Smooth muscle cell (in vitro differentiated cells): ENCODE data around the gene COL17A1. TPM values are rescaled to one million over a fixed set of nuclear protein-coding genes. Genes with fewer than 3 reads are reported as not detected.

Experiments
- DNase-seq: peaks from one replicate; lab custom pipeline; 2025; ENCODE audit not compliant: unreplicated experiment; lab: John Stamatoyannopoulos, UW
- H2AFZ ChIP-seq: fragments of 200-600 bp; sonication (generic); 2 replicates; pipeline ENCODE4 v1.6.0; 2016; ENCODE audit warnings: antibody characterized with exemption, low read depth, mild to moderate bottlenecking
- H3F3A ChIP-seq: fragments of 200-600 bp; sonication (generic); 2 replicates; pipeline ENCODE4 v1.6.0; 2017; ENCODE audit warnings: antibody characterized with exemption, low read depth
- H3K27ac ChIP-seq: fragments of 200-600 bp; sonication (generic); 2 replicates; pipeline ENCODE4 v1.5.1; 2016; ENCODE audit warnings: low read depth, mild to moderate bottlenecking
- H3K27me3 ChIP-seq: fragments of 200-600 bp; sonication (generic); 2 replicates; pipeline ENCODE4 v1.6.1; 2016; ENCODE audit warnings: low read depth, mild to moderate bottlenecking
- H3K36me3 ChIP-seq: fragments of 200-600 bp; sonication (generic); 2 replicates; pipeline ENCODE4 v1.5.1; 2016; ENCODE audit warnings: low read depth
- H3K4me1 ChIP-seq: fragments of 200-600 bp; sonication (generic); 2 replicates; pipeline ENCODE4 v1.5.1; 2016; ENCODE audit warnings: low read depth
- H3K4me2 ChIP-seq: fragments of 200-600 bp; sonication (generic); 2 replicates; pipeline ENCODE4 v1.6.0; 2016; ENCODE audit warnings: mild to moderate bottlenecking
- H3K4me3 ChIP-seq: fragments of 200-600 bp; sonication (generic); 2 replicates; pipeline ENCODE4 v1.5.1; 2016; ENCODE audit warnings: mild to moderate bottlenecking
- H3K79me2 ChIP-seq: fragments of 200-600 bp; sonication (generic); 2 replicates; pipeline ENCODE4 v1.6.0; 2016; ENCODE audit warnings: low read depth, mild to moderate bottlenecking
- H3K9ac ChIP-seq: fragments of 200-600 bp; sonication (generic); 2 replicates; pipeline ENCODE4 v1.6.0; 2016; ENCODE audit warnings: low read depth
- H3K9me3 ChIP-seq: fragments of 200-600 bp; sonication (generic); replicated peaks from 2 replicates; pipeline ENCODE4 v1.5.1; 2016; ENCODE audit warnings: low read depth
- H4K20me1 ChIP-seq: fragments of 200-600 bp; sonication (generic); 2 replicates; pipeline ENCODE4 v1.6.0; 2016; ENCODE audit warnings: low read depth
- WGBS: methylation state at CpG from one replicate; pipeline ENCODE4 v1.1.7; 2016; ENCODE audit warnings: low lambda C conversion rate; 5-methylcytosine and 5-hydroxymethylcytosine counted together
- polyA plus RNA-seq: library from polyadenylated mRNA; unstranded; fragments of >200 nt; fragmentation: Nextera tagmentation; extraction: Ambion mirVana; gene quantifications from 2 replicates; pipeline ENCODE4 v1.2.1, GENCODE V29; 2016
- total RNA-seq: library from RNA; depleted of rRNA; stranded (reverse); fragments of >200 nt; gene quantifications from 2 replicates; pipeline ENCODE4 v1.2.3, GENCODE V29; 2014
- TF ChIP-seq, protein P1 (sequence below): fragments of 200-600 bp; sonication (generic); IDR thresholded peaks from 2 replicates; pipeline ENCODE4 v1.5.1; 2017; ENCODE audit warnings: borderline replicate concordance, mild to moderate bottlenecking, antibody characterized with exemption; ENCODE audit not compliant: insufficient read depth, poor library complexity, severe bottlenecking

The COL17A1 gene
- total and polyA plus RNA-seq, 2 experiments from 2014 or later, result 31.5 to 150 TPM

DNA sequence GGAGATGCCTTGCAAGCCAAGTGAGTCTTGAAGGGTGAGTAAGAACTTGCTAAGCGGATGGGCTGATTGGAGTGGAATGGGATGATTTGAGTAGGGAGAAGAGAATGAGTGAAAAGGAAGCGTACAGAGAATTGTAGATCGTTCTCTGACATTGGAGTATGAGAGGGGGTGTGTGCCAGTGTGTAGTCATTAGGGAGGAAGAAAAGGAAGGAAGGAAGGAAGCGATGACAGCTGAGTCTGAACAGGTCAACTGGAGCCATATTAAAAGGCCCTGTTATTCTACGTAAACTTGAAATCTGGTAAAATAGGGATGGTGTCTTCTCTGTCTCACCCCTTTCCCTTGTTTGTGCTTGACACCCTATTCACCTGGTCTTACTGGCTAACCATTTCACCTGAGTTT lies 63.7 kb downstream of the COL17A1 start:
- no peaks in the 10 kb centered on the region for H3K27me3 ChIP-seq
- no peak for DNase-seq
- no peak overlapping the region for H3K9ac ChIP-seq
- no peaks in the 10 kb centered on the region for H3K79me2 ChIP-seq
- TF ChIP-seq, protein P1, sequence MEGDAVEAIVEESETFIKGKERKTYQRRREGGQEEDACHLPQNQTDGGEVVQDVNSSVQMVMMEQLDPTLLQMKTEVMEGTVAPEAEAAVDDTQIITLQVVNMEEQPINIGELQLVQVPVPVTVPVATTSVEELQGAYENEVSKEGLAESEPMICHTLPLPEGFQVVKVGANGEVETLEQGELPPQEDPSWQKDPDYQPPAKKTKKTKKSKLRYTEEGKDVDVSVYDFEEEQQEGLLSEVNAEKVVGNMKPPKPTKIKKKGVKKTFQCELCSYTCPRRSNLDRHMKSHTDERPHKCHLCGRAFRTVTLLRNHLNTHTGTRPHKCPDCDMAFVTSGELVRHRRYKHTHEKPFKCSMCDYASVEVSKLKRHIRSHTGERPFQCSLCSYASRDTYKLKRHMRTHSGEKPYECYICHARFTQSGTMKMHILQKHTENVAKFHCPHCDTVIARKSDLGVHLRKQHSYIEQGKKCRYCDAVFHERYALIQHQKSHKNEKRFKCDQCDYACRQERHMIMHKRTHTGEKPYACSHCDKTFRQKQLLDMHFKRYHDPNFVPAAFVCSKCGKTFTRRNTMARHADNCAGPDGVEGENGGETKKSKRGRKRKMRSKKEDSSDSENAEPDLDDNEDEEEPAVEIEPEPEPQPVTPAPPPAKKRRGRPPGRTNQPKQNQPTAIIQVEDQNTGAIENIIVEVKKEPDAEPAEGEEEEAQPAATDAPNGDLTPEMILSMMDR, result no peak
- H3K9me3 ChIP-seq, result no peaks in the 10 kb centered on the region
- H2AFZ ChIP-seq, result no peak overlapping the region
- no peaks in the 10 kb centered on the region for H4K20me1 ChIP-seq
- H3K27ac ChIP-seq, result no peak overlapping the region
- H3K4me2 ChIP-seq, result no peak overlapping the region
- peaks cover 27% of the 10 kb centered on the region for H3K36me3 ChIP-seq
- H3K4me3 ChIP-seq, result no peak overlapping the region
- H3K4me1 ChIP-seq, result no peaks in the 10 kb centered on the region
- H3F3A ChIP-seq, result no peaks in the 10 kb centered on the region
- 99% methylated on average over 5 of the region's 5 CpGs for WGBS

DNA sequence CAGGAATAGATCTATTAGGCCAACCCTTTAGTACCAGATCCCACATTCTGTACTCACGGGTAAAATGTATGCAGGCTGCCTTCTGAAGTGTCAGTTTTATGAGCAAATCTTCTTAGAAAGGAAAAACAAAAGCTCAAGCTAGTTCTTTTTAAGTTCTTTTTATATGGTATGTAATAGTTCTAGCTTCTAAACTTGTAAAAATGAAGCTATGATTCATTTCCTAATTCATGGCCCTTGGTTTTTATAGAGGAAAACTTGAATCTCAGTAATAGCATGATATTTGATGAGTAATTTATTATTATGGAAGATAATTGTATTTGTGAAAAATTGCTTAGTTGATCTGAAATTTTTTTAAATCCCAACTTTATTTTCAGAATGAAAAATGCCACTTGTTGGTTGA lies 64.4 kb downstream of the COL17A1 start:
- TF ChIP-seq, protein P1, result no peak
- Histone ChIP-seq H2AFZ (no peak overlapping the region), H4K20me1 (no peaks in the 10 kb centered on the region), H3K4me3 (no peak overlapping the region), H3K9ac (no peak overlapping the region), H3K27me3 (no peaks in the 10 kb centered on the region), H3K27ac (no peak overlapping the region), H3F3A (no peaks in the 10 kb centered on the region), H3K4me1 (no peaks in the 10 kb centered on the region), H3K9me3 (no peaks in the 10 kb centered on the region), H3K79me2 (no peaks in the 10 kb centered on the region), H3K36me3 (peaks cover 27% of the 10 kb centered on the region), H3K4me2 (no peak overlapping the region)
- no peak for DNase-seq
- WGBS, result 89% methylated on average over 1 of the region's 1 CpG

DNA sequence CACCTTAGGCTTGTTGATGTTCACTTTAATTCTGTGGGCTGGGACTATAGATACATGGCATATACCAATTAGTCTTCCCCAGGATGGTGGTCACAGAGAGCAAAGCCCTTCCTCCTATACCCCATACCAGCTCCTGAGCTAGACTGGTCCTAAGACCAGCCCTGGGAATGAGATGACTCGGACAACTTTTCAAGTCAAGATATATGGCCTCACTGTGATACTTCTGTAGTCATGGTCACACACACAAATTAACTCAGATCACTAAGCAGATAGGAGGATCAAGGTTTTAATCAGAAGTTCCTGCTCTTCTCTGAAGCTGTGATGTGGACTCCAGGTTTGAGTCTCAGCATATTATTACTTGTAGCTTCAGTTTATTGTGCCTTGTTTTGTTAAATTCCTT lies 65.7 kb downstream of the COL17A1 start:
- Histone ChIP-seq H3K4me1 (no peaks in the 10 kb centered on the region), H3K4me3 (no peak overlapping the region), H2AFZ (no peak overlapping the region), H3K27ac (no peak overlapping the region), H3K4me2 (no peak overlapping the region), H4K20me1 (no peaks in the 10 kb centered on the region), H3K36me3 (peaks cover 22% of the 10 kb centered on the region), H3K27me3 (no peaks in the 10 kb centered on the region), H3K9ac (no peak overlapping the region), H3F3A (no peaks in the 10 kb centered on the region), H3K9me3 (no peaks in the 10 kb centered on the region), H3K79me2 (no peaks in the 10 kb centered on the region)
- WGBS, result 95% methylated on average over 1 of the region's 1 CpG
- TF ChIP-seq, protein P1, result no peak
- no peak for DNase-seq

DNA sequence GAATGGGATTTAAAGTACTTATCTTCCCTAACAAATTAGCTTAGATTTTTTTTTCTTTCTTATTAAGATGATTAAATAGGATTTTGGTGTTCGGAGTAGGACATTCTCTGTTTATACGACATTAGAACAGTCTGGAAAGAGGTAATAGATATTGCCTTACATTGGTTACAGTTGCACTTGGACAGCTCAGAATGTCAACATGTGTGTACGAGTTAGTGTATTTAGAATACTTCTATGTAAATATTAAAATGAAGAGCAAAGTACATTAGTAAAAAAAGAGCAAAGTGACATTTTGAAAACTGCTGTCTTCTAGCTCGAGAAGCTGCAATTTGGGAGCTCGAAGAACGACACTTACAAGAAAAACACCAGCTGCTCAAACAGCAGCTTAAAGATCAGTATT lies 67.2 kb downstream of the COL17A1 start:
- H3K36me3 ChIP-seq, result peaks cover 16% of the 10 kb centered on the region
- no peaks in the 10 kb centered on the region for H3K4me1 ChIP-seq
- WGBS, result 96% methylated on average over 6 of the region's 6 CpGs
- DNase-seq, result no peak
- H3K27ac ChIP-seq, result no peak overlapping the region
- no peaks in the 10 kb centered on the region for H3K27me3 ChIP-seq
- H3K9ac ChIP-seq, result no peak overlapping the region
- H4K20me1 ChIP-seq, result no peaks in the 10 kb centered on the region
- no peaks in the 10 kb centered on the region for H3F3A ChIP-seq
- no peaks in the 10 kb centered on the region for H3K9me3 ChIP-seq
- H3K4me3 ChIP-seq, result no peak overlapping the region
- TF ChIP-seq, protein P1, result no peak
- no peak overlapping the region for H2AFZ ChIP-seq
- H3K79me2 ChIP-seq, result no peaks in the 10 kb centered on the region
- H3K4me2 ChIP-seq, result no peak overlapping the region
